Measurements from ENCODE around the gene ABCA7.

Gene ABCA7

DNA sequence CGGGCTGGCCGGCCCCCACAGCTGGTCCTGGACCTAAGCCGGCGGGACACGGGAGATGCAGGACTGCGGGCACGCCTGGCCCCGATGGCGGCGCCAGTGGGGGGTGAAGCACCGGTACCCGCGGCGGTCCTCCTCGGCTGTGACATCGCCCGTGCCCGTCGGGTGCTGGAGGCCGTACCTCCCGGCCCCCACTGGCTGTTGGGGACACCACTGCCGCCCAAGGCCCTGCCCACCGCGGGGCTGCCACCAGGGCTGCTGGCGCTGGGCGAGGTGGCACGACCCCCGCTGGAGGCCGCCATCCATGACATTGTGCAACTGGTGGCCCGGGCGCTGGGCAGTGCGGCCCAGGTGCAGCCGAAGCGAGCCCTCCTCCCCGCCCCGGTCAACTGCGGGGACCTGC is 36.6 kb upstream of the ABCA7 start:
- no peak for DNase-seq

DNA sequence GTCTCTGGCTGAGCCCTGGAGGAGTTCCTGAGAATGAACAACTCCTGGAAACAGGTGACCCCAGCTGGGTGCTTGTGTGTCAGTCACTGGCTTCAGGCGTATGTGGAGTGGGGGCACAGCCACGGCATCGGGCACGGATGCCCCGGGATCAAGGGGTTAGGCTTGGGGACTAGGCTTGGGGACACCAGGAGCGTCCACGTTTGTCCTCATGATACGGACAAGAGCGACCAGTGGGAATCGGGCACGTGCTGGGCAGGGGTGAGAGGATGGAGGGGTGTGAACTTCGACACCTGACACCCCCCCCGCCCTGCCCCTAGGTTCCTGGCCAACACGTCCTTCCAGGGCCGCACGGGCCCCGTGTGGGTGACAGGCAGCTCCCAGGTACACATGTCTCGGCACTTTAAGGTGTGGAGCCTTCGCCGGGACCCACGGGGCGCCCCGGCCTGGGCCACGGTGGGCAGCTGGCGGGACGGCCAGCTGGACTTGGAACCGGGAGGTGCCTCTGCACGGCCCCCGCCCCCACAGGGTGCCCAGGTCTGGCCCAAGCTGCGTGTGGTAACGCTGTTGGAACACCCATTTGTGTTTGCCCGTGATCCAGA is 35.6 kb upstream of the ABCA7 start:
- DNase-seq = no peak

DNA sequence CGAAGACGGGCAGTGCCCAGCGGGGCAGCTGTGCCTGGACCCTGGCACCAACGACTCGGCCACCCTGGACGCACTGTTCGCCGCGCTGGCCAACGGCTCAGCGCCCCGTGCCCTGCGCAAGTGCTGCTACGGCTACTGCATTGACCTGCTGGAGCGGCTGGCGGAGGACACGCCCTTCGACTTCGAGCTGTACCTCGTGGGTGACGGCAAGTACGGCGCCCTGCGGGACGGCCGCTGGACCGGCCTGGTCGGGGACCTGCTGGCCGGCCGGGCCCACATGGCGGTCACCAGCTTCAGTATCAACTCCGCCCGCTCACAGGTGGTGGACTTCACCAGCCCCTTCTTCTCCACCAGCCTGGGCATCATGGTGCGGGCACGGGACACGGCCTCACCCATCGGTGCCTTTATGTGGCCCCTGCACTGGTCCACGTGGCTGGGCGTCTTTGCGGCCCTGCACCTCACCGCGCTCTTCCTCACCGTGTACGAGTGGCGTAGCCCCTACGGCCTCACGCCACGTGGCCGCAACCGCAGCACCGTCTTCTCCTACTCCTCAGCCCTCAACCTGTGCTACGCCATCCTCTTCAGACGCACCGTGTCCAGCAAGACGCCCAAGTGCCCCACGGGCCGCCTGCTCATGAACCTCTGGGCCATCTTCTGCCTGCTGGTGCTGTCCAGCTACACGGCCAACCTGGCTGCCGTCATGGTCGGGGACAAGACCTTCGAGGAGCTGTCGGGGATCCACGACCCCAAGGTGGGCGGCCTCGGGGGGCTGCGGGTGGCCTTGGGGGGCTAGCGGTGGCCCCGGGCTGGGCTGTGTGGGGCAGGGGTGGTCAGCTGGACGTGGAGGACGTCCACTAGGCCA is 34.9 kb upstream of the ABCA7 start:
- DNase-seq = no peak

DNA sequence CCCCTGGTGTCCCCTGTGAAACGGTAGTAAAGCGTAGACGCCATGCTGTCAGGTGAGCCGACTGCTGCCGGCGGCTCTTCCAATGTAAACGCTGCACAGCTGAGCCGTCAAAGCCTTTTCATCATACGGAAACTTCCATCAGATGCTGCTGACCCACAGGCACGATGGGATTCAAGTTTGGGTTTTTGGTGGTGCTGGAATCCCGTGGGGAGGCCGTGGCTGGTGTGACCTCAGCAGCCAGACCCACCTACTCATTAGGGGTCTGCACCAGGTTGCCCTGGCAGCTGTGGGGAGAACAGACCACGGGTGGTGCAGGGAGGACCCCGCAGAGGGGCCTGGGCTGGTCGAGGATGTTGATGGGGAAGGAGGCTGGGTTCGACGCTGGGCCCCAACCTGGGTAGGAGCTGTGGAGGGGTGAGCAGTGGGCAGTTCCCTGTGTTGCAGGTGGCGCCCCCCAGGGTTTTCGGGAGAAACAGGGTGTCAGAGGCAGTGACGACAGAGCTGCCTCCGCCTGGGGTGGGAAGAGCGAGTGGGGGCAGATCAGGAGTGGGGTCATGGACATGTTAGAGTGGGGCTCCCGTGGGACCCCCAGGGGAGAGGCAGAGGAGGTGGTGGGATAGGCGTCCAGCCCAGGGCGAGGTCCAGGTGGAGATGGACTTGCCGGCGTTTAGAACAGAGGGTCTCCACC is 33.1 kb upstream of the ABCA7 start:
- DNase-seq = no peak

DNA sequence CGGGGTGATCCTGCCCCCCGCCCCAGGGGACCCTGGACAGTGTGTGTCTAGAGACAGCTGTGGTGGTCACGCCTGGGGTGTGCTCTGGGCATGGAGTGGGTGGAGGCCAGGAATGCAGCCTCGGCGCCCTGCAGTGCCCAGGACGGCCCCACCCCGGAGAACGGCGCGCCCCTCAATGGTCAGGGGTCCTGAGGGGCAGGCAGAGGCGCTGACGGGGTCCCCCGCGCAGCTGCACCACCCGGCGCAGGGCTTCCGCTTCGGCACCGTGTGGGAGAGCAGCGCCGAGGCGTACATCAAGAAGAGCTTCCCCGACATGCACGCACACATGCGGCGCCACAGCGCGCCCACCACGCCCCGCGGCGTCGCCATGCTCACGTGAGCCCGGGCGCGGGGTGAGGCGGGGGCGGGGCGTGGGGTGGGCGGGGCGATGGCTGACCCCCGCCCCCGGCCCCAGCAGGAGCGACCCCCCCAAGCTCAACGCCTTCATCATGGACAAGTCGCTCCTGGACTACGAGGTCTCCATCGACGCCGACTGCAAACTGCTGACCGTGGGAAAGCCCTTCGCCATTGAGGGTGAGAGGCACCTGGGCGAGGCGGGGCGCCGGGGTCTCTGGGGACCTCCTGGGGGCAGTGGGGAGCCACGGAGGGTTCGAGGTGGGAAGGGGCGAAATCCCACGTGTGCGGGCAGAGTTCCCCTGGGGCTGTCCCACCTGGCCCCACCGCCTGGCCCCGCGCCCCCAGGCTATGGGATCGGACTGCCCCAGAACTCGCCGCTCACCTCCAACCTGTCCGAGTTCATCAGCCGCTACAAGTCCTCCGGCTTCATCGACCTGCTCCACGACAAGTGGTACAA is 32.3 kb upstream of the ABCA7 start:
- no peak for DNase-seq

DNA sequence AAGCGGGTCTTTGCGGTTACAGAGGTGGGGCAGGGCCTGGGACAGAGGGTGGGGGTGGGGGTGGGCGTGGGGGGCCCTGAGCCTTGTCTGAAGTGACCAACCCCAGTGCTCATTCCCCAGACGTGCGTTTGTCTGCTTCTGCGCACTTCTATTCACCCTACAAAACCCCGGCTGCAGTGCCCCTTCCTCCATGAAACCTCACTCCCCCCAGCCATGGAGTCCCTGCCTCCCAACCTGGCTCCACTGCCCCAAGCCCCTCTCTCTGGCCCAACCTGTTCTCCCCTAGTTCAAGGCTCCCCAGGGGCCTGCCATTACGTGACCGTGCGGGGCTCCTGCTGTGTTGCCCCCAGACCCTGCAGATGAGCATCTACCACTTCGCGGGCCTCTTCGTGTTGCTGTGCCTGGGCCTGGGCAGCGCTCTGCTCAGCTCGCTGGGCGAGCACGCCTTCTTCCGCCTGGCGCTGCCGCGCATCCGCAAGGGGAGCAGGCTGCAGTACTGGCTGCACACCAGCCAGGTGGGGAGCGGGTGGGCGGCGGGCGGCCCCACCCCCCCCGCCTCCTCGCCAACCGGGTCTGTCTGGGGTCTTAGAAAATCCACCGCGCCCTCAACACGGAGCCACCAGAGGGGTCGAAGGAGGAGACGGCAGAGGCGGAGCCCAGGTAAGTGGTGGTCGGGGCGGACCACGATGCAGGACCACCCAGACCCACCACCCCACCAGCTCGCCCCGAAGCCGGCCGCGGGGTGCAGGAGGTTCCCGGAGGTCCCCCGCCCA is 31.5 kb upstream of the ABCA7 start:
- DNase-seq = no peak

DNA sequence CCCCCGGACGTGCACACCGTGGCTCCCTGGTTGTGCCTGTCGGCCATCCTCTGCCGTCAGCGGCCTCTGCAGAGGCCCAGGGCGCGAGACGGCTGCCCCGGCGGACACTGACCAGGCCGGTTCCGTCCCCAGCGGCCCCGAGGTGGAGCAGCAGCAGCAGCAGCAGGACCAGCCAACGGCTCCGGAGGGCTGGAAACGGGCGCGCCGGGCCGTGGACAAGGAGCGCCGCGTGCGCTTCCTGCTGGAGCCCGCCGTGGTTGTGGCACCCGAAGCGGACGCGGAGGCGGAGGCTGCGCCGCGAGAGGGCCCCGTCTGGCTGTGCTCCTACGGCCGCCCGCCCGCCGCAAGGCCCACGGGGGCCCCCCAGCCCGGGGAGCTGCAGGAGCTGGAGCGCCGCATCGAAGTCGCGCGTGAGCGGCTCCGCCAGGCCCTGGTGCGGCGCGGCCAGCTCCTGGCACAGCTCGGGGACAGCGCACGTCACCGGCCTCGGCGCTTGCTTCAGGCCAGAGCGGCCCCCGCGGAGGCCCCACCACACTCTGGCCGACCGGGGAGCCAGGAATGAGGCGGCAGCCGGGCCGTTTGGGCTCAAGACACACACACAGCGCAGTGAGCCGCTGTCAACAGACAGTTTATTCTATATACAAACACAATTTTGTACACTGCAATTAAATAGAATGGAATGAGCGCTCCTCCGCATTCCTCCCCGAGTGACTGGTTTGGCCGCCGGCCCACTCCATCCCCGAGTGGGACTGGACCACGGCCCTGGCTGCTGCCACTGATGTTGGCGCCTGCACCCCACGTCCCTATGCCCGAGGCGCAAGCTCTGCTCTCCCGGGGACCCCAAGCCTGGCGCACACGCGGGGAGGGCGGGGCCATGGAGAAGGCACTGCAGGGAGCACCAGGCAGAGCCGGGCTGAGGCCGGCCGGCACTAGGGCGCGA is 30.6 kb upstream of the ABCA7 start:
- no peak for DNase-seq

DNA sequence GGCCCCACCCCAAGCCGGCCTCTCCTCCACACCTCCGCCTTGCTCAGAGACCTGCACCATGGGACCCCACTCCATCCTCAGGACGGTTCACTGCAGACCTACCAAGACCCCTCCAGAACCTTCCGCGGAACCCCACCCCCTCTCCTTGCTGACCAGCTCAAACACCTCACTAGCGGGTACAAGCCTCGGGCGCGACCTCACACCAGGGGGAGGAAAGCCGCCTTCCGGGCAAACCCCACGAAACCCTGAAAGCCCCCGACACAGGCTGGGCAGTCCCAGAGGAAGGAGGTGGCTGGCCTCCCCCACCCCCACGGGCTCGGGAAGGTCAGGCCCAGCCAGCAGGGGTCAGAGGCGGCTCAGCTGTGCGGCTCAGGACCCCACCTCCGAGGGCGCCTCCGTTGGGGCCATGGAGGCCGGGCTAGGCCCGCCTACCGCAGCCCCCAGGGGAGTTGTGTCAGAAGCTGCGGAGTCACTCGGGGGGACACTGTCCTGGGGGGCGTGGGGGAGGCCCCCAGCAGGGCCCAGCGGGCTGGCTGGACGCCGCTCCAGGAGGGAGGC is 29.8 kb upstream of the ABCA7 start:
- no peak for DNase-seq

DNA sequence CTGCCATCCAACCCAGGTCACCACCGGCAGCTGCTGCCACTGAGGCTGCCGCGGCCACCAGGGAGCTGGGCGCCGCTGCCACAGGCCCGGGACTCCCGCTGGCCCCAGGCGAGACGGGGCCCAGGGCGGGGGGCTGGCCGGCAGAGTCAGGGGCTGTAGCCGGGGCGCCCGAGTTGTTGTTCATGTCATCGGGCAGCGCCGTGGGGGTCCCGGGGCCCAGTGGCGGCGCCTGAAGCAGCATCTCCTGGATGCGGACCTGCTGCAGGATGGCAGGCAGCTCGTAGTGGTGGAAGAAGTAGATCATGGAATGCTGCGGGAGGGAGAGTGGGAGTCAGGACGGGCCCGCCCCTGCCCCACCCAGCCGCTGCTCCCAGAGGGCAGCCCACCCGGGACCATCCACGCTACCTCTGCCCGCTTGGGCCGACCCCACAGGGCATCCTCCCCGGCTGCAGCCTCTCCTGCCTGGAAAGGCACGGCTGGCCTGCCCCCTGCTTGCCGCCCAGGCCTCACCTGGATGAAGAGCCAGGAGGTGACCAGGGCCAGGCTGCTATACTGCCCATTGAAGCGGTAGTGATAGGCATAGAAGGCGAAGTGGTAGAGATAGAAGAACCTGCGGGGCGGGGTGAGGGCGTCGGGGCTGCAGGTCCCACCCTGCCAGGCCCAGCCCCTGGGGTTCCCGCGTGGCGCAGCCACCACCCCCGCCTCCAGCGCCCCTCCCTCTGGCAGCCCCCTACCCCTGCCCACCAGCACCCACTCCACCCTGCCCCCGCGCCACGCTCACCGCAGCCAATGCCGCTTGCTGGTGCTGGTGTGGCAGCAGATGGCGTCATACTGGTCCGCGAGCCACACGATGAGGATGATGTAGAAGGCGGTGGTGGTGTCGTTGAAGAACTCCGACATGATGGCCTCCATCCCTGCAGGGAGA is 29.1 kb upstream of the ABCA7 start:
- DNase-seq = no peak

DNA sequence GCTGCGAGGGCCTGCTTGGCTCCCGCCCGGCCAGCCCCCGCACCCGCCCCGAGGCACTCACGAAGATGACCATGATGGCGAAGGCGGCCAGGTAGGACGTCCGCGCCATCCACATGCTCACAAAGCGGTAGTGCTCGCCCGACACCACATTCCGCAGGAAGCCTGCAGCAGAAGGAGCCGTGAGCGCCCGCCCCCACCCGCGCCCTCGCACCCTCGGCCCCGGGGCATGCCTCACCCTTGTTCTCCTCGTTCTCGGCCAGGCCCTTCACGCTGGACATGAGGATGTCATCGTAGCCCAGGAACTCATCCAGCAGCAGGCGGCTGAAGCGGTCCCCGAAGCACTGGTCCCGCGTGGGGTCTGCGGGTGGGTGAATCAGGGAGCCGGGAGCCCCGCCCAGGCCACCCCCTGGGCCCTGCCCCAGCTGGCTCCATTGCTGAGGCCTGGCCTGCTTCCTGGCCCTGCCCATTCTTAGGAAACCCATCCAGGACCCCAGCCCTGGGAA is 28.0 kb upstream of the ABCA7 start:
- DNase-seq = no peak

DNA sequence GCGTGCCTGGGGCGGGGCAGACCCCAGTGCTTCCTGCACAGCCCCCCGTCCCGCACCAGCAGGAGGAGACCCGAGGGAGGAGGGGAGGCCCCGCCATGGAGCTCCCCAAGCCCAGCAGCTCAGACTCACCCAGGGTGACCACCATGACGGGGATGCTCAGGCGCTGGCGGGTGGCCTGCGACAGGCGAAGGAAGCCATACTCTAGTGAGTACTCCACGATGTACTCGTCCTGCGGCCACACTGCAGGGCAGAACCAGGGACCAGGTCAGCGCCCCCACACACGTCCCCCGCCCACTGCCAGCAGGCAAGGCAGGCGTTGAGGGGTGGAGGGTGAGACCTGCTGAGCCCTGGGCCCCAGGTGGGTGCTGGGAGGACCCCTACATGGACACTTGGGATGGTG is 27.6 kb upstream of the ABCA7 start:
- DNase-seq = no peak

DNA sequence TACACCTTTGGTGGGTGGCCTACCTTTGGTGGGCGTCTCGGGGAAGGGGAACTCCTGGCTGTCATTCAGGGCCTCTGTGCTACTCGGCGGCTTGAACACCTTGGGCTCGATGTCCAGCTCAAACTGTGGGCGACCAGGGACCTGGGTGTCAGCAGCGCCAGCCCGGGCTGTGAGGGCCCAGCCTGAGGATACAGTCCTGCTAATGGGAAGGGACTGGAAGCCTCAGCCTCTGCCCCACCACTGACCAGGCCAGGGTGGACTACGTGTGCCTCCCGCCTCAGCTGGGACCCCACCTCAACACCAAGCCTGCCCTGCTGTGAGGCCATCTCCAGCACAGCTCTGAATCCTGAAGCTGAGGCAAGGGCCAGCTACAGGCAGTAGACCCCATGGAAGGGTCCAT is 26.7 kb upstream of the ABCA7 start:
- DNase-seq = no peak

DNA sequence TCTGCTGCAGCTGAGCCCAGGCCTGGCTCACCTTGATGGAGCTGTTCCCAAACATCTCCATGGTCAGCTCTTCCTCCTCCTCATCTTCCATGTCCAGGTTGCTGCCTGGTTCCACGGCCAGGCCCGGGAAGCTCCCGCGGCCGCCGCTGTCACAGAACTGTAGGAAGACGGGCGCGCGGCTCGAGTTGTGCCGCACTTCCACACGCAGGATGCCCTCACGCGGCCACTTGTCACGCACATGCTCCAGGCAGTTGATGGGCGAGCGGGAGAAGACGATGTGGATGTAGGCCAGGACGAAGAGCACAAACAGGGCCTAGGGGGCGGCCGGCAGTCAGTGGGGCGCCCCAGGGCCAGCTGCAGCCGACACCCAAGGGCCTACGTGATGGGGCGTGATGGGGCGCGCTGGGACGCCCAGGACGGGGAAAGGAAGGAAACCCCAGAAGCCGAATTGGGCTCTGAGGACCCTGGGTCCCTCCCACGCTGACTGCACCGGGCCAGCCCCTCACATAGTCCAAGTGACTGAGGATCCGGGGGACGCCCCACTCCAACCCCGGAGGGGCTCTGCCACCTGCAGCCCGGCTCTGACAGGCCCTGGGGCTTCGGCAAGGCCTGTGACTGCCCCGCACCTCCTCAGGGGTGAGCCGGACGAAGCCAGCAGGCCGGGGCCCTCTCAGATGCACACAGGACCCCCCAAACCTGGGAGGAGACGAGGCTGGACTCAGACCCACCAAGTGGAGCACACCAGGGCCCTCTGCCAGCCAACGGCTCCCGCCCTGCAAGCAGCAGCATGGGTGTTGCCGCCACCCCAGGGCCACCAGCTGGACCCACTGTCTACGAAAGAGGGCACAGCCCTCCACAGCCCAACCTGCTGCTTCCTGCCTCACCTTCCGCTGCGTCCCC is 25.5 kb upstream of the ABCA7 start:
- DNase-seq = no peak

DNA sequence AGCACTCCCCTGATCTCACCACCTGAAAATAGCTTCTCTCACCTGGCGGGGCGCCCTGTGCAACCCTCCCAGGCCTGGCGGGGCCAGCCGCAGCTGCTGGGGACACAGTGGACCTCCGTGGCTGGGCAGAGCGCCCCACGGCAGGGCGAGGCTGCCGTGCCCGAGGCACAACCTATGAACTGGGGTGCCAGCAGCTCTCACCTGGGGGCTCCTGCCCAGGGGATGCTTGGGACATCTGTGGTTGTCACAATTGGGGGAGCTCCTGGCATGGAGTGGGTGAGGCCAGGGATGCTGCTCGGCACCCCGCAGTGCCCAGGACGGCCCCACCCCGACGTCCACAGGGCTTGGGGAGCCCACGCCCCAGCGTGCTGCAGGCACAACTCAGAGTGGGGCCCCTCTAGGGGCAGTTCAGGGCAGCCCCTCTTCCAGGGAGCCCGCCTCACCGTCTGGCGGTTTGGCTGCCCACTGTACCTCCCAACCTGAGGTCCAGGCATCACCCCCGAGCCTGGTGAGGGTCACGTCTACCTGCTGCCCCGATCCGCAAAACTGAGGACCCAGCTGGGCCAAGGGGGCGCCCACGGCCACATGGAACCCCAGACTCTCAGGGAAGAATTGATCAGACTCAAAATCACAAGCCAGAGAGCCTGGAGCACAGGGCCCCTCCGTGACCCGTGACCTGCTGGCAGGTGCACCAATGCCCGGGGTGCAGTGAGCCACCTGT is 24.7 kb upstream of the ABCA7 start:
- no peak for DNase-seq

DNA sequence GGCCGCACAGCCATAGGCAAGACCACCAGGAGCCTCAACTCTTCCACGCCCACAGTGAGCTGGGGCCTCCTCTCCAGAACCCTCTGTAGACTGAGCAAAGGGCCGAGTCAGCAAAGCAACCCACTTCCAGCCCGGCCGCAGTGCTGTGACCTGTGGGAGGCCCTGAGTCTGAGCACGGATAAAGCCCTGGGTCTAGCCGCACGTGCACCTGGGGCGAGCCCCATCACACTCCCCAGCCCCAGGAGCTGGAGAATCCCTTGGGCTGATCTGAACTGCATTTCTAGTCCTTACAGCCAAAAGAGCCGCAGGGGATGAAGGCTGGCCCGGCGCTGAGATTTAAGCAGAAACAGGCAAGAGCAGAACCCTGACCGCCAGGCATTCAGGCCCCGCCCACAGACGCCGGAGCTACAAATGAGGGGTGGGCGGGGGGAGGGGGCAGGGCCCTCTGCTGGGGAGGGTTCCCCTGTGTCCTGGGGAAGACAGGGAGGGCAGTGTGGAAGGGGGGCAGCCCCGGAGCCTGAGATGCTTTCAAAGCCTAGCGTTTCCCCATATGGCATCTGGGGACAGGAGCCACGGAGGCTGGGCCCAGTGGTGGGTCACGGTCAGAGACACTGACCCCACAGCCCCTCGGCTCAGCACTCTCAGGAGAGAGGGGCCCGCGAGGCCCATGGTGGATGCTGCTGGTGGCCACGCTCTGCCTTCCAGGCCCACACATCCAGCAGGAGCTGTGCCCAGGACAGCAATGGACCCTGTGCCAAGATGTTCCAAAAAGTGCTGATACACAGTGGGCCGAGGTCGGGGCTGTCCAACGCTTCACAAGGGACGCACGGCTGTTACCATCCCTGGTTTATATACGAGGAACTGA is 23.9 kb upstream of the ABCA7 start:
- no peak for DNase-seq

DNA sequence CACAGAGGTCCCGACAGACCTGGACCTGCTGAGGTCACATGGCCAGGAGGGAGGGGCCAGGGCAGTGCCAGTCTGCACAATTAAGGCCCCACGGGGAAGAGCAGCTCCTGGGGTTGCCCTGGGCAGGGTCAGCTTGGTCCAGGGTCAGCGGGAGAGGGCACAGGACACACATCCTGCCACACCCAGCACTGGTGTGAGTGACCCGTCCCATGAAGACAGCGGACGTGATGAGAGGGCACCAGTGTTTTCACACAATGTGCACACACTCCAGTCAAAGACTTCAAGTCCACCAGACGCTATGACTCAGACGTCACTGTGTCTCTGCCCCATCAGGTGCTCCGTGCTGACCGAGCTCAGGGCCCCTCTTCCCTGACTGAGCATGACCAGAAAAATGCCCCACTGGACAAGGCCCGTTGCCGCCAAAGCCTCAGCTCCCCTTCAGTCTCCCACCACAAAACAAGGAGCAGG is 23.2 kb upstream of the ABCA7 start:
- DNase-seq = no peak
